Measurements from ENCODE around the gene ZNF195.
"Not testable (repeated sequence)": the region's sequence is repeated elsewhere in the genome, so short reads cannot be mapped to it uniquely, and the experiment has no call there.

The ZNF195 gene

DNA sequence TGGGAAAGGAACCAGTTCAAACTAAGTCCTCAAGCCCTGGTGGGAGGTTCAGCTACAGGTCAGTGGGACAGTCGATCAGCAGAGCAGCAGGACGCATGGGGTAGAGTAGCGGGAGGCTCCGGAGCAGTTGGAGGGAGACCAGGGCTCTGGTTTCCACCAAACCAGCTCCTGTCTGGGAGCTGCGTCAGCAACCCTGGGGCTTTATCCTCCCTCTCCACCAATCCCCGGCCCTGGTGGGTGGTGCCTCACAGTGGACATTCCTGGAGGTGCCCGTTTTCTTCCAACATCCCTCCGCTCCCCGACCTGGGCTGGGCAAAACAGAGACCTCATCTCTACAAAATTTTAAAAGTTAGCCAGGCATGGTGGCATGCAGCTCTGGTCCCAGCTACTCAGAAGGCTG is 32.4 kb downstream of the ZNF195 start:
- no peak for DNase-seq (ENCODE audit: low spot score)

DNA sequence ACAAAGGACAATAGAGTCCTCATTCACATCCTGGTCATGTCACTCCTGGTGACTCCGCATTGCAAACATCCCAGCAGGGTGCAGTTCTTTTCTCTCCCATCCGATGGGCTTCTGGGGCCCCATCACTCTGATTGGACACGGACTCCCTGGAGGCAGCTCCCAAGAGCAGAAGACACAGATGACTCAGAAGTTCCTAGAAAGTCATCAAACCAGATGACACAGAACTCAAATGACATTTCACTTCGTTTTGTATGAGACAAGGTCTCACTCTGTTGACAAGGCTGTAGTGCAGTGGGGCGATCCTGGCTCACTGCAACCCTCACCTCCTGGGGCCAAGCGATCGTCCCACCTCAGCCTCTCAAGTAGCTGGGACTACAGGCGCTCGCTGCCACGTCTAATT is 33.2 kb downstream of the ZNF195 start:
- DNase-seq (ENCODE audit: low spot score), result peak; percentile 7

DNA sequence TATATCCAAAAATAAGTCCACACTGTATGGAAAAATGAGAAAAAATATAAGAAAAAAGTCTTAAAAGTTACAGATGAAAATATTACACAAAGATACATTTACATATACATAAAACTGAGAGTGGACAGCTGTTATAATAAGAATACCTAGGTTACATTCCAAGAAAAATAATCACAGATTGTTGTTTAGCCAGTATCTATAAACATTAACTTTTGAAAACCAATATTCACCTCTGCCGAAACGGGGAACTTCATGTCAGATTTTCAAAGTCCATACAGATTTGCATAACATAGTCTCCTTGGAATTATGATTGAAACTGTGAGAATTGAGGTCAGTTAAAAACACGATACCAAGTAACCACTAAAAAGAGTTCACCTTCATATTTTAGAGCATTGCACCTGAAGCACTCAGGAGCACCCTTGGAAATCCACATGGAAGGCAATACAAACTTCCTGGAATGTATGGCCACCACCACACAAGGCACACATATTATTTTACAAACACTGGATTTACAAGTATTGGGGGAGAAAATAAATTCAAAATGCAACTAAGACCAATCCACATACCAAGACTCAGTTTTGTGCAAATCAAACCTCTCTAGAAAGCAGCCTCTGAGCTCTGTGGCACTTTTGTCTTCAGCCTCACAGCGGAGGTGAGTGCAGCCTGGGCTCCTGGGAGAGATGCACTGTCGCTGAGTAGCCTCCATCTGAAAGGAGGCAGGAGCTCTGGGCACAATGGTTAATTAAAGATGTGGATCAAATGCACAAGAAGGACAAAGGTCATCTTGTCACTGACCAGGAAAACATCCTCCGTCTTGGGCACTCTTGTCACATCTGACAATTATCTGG is 34.4 kb downstream of the ZNF195 start:
- no peak for DNase-seq (ENCODE audit: low spot score)

DNA sequence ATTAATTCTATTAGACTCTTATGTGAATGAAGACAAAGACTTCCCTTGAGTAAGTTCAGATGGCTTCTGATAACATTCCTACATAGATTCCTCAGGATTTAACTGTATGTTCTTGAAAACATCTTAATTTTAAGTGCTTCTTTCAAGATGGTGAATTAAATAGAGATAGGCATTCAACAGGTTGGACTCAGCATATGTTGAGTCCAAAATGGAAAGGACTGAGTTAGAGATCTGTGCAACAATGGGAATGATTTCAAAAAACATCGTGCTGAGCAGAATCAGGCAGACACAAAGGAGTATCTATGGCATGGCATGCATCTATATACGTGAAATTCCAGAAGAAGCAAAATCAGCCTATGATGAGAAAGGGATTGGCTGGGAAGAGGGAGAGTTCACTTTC is 36.2 kb downstream of the ZNF195 start:
- no peak for DNase-seq (ENCODE audit: low spot score)

DNA sequence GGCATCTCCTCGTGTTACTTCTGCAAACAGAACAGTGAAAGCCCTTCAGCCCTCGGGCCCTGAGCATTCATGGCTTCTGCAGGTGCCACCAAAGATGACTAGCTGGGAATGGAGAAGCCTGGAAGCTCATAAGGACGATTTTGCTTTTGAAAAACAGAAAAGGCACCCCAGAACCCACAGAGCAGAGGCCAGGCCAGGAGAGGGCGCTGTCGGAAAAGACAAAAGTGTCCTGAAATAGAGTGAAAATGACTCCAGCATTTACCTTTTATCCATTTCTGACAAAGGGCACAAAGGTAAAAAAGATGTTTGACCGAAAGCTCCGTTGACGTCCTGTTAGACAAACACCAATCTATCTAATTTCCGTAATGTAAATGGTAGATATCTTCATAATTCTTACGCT is 37.6 kb downstream of the ZNF195 start:
- DNase-seq (ENCODE audit: low spot score), result no peak

DNA sequence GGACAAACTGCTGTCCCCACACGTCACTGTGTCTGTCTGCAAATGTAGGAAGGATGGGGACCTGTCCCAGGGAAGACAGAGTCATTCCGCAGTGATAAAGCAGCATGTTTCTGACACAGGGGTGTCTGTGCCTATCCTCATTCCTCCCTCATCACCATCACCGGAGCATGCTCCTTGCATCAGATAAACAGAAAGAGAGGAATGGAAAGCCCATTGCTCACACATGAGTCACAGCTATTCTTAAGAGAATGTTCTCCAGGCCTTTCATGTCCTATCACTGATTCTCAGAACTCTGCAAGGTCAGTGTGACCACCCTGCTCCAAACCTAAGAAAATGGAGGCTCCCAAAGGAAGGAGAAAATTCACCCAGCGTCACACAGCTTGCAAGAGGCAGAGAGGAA is 38.9 kb downstream of the ZNF195 start:
- DNase-seq (ENCODE audit: low spot score), result peak; percentile 28

DNA sequence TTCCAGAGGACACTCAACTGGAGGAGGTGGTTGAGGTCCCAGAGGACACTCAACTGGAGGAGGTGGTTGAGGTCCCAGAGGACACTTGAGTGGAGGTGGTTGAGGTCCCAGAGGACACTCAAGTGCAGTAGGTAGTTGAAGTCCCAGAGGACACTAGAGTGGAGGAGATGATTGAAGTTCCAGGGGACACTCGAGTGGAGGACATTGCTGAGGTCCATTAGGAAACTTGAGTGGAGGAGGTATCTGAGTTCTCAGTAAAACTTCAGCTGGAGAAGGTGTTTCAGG is 39.7 kb downstream of the ZNF195 start:
- no peak for DNase-seq (ENCODE audit: low spot score)

DNA sequence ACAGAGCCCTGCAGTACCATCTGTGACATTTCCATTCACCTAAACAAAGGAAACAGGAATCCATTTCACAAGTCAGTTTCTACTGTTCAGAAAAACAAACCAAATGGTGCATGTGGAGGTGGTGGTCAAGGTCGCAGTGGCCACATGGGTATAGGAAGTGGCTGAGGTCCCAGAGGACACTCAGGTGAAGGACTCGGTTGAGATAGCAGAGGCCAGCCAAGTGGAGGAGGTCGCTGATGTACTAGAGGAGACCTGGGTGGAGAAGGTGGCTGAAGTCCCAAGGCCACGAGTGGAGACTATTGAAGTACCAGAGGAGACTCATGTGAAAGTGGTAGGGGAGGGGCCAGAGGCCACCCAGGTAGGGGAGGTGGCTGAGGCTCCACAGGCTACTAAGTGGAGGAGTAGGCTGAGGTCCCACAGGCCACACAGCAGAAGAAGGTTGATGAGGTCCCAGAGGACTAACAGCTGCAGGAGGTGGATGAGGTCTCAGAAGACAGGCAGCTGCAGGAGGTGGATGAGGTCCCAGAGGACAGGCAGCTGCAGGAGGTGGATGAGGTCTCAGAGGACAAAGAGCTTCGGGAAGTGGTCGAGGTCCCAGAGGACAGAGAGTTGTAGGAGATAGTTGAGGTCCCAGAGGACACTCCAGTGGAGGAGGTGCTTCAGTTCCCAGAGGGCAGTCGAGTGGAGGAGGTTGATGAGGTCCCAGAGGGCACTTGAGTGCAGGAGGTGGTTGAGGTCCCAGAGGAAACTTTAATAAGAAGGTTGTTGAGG is 40.2 kb downstream of the ZNF195 start:
- DNase-seq (ENCODE audit: low spot score), result no peak

DNA sequence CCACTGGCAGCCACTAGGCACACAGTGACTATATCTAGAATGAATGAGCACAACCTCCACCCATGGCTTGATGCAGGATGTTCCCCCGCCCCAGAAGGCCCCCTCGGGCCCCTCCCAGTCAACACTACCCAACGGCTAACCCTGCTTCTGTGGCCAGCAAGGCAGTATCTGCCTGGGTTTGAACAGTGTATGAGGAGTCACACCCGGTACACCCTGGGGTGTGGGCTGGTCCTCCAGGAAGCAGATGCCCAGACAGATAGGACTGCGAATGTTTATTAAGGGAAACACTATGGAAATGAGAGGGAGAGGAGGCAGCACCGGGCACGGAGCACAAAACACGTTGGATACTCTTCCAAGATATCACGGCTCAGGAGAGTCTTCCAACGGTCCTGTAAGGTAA is 42.5 kb downstream of the ZNF195 start:
- not testable (repeated sequence) for DNase-seq (ENCODE audit: low spot score)

DNA sequence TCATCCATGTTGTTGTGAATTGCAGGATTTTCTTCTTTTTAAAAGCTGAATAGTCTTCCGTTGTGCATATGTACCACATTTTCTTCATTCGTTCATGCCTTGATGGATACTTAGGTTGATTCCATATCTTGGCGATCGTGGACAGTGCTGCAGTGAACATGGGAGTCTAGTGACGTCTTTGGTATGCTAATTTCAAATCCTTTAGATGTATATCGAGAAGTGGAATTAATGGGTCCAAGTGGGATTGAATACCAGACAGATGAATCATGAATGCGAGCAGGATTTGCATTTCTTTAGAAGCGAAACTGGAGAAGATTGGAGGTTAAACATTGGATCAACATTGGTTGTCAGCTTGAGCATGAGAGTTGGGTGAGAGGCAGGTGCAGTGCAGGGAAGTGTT is 45.8 kb downstream of the ZNF195 start:
- not testable (repeated sequence) for DNase-seq (ENCODE audit: low spot score)

DNA sequence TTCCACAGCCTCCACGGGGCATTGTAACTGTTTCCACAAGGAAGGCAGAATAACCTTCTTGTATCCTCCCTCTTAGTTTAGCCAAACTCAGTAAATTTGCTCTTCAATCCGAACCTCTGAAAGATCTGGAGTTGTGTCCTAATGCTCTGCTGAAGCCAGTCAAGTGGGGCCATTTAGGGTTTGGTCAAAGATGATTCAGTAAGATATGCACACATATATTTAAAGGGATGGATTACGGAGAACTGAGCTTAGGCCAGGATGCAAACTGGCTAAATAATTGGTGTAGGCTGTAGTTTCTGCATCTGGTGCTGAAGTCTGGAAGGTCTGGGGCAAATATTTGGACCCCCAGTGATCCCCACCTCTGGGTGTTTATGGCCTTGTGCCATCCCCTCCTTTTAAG is 47.9 kb downstream of the ZNF195 start:
- not testable (repeated sequence) for DNase-seq (ENCODE audit: low spot score)

DNA sequence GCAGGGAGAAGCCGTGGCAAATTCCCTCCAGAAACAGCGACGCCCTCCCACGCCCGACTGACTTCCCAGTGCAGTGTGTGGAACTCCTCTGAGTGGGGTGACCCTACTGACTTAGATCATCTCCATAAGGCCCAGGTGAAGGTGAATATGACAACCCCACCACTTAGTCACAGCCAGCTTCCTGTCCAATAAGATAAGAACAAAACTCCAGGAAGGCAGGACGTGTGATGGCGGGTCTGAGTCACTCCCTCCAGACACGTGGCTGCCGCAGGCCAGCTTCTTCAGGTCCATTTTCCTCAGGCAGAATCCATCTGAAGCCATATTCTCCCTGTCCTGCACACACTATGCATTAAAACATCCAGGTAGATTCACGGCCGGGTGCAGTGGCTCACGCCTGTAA is 48.9 kb downstream of the ZNF195 start:
- not testable (repeated sequence) for DNase-seq (ENCODE audit: low spot score)

DNA sequence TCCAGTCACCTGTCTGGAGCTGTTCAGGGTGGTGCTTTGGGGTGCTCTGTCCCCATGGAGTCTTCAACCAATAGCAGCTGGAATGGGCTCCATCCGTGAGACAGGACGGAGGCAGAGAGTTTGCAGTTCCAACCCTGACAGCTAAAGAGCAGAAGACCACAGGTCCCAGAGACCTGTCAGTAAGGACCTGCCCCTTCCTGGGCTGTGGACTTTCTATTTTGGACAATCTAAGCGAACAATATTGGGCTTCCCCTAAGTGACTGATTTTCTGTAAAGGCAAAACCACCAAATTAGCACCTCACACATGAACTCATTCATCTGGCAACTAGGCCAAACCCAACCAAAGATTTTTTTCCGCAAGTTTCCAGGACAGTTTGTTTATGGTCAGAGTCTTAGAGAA is 50.4 kb downstream of the ZNF195 start:
- not testable (repeated sequence) for DNase-seq (ENCODE audit: low spot score)

DNA sequence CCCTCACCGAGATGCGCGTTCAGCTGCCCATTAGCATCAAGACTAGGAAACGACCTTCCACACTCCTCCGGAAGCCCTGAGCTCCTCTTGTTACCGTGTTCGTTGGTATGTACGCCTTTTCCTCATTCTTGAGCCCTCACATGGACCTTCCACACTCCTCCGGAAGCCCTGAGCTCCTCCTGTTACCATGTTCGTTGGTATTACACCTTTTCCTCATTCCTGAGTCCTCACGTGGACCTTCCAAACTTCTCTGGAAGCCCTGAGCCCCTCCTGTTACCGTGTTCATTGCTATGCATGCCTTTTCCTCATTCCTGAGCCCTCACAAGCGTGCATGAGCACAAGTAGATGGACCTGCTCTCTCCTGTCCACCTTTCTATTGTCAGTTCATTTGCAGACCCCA is 52.5 kb downstream of the ZNF195 start:
- not testable (repeated sequence) for DNase-seq (ENCODE audit: low spot score)

DNA sequence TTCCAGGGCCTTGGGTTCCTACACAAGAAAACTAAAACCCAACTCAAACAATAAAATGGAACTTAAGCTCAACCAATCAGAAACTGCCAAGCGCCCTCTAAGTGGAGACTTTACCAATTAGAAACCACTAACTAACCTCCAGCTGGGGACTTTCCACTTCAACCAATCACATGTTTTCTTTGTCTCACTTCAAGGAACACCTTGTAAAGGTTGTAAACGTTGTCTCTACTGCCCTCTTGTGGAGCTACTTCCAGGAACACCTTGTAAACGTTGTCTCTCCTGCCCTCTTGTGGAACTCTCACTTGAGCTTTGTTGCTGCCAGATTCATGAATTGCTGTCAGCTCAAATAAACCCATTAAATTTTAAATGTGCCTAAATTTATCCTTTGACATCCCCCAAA is 54.2 kb downstream of the ZNF195 start:
- not testable (repeated sequence) for DNase-seq (ENCODE audit: low spot score)
